ENCODE data around the gene PARD3. TPM values are rescaled to one million over a fixed set of nuclear protein-coding genes. Genes with fewer than 3 reads are reported as not detected.

Gene PARD3
- total RNA-seq, 1 donor from 2014 or later = 51.2 TPM

DNA sequence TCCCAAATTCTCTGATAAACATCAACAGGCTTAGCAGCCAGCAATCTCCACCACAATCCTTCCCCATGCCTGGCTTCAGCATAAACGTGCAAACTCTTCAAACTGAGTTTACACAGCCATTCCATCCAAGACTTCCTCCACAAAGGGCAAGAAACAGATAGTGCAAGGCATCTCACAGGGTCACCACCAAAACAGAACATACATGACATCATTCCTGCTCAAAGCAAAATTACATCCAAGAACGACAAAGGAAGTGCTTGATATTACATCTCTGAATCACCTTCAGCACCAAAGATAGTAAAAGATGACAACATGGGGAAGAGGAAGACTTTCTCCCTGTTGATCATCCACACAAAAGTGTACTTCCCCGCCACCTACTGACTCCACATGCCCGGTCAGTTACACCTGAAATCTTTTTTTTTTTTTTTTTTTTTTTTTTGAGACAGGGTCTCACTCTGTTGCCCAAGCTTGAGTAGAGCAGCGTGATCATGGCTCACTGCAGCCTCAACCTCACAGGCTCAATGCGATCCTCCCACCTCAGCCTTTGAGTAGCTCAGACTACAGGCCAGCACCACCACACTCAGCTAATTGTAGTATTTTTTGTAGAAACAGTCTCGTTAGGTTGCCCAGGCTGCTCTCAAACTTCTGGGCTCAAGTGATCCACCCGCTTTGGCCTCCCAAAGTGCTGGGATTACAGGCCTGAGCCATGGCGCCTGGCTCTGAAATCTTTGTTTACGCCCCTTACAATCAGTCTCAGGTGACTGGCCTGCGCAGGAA lies 127.5 kb downstream of the PARD3 start:
- TF ChIP-seq, protein P1, sequence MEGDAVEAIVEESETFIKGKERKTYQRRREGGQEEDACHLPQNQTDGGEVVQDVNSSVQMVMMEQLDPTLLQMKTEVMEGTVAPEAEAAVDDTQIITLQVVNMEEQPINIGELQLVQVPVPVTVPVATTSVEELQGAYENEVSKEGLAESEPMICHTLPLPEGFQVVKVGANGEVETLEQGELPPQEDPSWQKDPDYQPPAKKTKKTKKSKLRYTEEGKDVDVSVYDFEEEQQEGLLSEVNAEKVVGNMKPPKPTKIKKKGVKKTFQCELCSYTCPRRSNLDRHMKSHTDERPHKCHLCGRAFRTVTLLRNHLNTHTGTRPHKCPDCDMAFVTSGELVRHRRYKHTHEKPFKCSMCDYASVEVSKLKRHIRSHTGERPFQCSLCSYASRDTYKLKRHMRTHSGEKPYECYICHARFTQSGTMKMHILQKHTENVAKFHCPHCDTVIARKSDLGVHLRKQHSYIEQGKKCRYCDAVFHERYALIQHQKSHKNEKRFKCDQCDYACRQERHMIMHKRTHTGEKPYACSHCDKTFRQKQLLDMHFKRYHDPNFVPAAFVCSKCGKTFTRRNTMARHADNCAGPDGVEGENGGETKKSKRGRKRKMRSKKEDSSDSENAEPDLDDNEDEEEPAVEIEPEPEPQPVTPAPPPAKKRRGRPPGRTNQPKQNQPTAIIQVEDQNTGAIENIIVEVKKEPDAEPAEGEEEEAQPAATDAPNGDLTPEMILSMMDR (conservative IDR thresholded peaks at IDR 0.05) = no peak
- Mint-ChIP-seq H3K27ac (ENCODE audit: unreplicated experiment) (no peak overlapping the region), H3K36me3 (ENCODE audit: low read depth) (peaks cover 6% of the 10 kb centered on the region)

DNA sequence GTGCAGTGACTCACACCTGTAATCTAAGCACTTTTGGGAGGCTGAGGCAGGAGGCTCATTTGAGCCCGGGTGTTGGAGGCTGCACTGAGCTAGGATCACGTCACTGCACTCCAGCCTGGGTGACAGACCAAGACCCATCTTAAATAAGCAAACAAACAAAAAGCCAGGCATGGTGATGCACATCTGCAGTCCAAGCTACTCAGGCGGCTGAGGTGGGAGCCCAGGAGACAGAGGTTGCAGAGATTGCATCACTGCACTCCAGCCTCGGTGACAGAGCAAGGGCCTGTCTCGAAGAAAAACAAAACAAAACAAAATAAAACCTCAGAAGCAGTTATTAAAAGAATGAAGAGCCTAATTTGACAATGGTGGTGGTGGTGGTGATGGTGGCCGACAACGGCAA lies 132.5 kb downstream of the PARD3 start:
- Mint-ChIP-seq H3K9me3 (no peaks in the 10 kb centered on the region), H3K27ac (ENCODE audit: unreplicated experiment) (no peak overlapping the region), H3K4me3 (no peak overlapping the region), H3K4me1 (peaks cover 12% of the 10 kb centered on the region), H3K36me3 (ENCODE audit: low read depth) (no peaks in the 10 kb centered on the region), H3K27me3 (ENCODE audit: low read depth) (no peaks in the 10 kb centered on the region)
- TF ChIP-seq, protein P1 (conservative IDR thresholded peaks at IDR 0.05) = no peak
- DNase-seq (ENCODE audit: low read depth, low spot score) = no peak

More for the DNA sequence above, 127.5 kb downstream of the PARD3 start:
- no peak overlapping the region for H3K4me3 Mint-ChIP-seq
- H3K9me3 Mint-ChIP-seq = peaks cover 2% of the 10 kb centered on the region
- no peaks in the 10 kb centered on the region for H3K27me3 Mint-ChIP-seq (ENCODE audit: low read depth)
- DNase-seq (ENCODE audit: low read depth, low spot score) = no peak
- peaks cover 19% of the 10 kb centered on the region for H3K4me1 Mint-ChIP-seq

DNA sequence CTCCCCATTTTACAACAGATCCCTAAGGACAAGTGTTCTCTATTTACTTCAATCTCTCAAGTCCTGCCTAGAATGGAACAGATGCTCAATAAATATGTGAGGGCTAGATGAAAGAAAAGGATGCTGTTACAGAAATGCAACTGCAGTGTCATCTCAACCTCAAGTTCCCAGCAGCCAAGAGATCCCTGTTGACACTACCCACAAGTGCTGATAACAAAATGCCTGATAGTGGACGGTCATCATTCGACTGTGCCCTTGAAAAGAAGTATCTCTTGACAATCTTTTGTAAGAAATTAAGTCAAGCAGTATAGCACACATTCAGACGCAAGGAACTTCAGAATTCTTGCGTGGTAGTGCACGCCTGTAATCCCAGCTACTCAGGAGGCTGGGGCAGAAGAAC lies 133.2 kb downstream of the PARD3 start:
- H3K9me3 Mint-ChIP-seq = no peaks in the 10 kb centered on the region
- H3K27me3 Mint-ChIP-seq (ENCODE audit: low read depth) = no peaks in the 10 kb centered on the region
- no peak overlapping the region for H3K27ac Mint-ChIP-seq (ENCODE audit: unreplicated experiment)
- TF ChIP-seq, protein P1 (conservative IDR thresholded peaks at IDR 0.05) = no peak
- H3K4me1 Mint-ChIP-seq = peaks cover 7% of the 10 kb centered on the region
- no peak for DNase-seq (ENCODE audit: low read depth, low spot score)
- no peaks in the 10 kb centered on the region for H3K36me3 Mint-ChIP-seq (ENCODE audit: low read depth)
- H3K4me3 Mint-ChIP-seq = no peak overlapping the region

DNA sequence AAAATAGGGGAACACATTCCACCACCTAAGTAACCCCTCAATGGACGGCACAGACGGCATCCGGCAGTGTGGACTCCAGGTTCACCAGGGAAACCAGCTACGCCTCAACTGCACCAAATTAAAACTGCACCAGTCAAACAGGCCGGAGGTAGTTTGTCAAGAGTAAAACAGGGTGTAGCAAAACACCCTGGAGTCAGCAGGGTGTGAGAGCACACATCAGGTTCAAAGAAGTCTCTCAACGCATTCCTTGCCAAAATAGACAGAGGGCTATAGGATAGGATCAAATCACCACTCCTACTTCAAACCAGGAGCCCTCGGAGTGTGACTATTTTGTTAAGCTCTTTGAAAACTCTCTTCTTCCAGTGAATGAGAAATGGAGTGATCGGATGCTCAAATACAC lies 135.9 kb downstream of the PARD3 start:
- H3K9me3 Mint-ChIP-seq = no peaks in the 10 kb centered on the region
- H3K4me1 Mint-ChIP-seq = peaks cover 3% of the 10 kb centered on the region
- H3K27ac Mint-ChIP-seq (ENCODE audit: unreplicated experiment) = no peak overlapping the region
- no peak overlapping the region for H3K4me3 Mint-ChIP-seq
- TF ChIP-seq, protein P1 (conservative IDR thresholded peaks at IDR 0.05) = no peak
- no peaks in the 10 kb centered on the region for H3K27me3 Mint-ChIP-seq (ENCODE audit: low read depth)
- DNase-seq (ENCODE audit: low read depth, low spot score) = no peak
- no peaks in the 10 kb centered on the region for H3K36me3 Mint-ChIP-seq (ENCODE audit: low read depth)

DNA sequence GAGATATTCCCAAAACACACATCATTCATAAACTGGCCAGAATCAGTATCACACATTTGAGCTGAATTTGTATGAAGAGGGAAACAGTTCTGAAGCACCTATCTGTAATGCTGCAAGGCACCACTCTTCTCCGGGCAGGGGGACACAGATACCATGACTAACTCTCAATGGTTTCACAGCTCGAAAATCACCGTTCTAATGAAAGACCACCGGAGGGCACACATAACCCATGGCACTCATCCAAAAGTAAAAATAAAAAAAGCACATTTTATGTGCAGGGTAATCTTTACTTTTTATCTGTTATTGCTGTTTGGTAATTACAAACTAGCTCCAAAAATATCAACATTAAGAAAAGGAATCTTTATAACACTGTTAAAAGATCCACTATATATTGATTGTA lies 137.5 kb downstream of the PARD3 start:
- no peaks in the 10 kb centered on the region for H3K27me3 Mint-ChIP-seq (ENCODE audit: low read depth)
- H3K9me3 Mint-ChIP-seq = no peaks in the 10 kb centered on the region
- H3K4me3 Mint-ChIP-seq = no peak overlapping the region
- H3K36me3 Mint-ChIP-seq (ENCODE audit: low read depth) = no peaks in the 10 kb centered on the region
- H3K4me1 Mint-ChIP-seq = peaks cover 3% of the 10 kb centered on the region
- no peak overlapping the region for H3K27ac Mint-ChIP-seq (ENCODE audit: unreplicated experiment)
- TF ChIP-seq, protein P1 (conservative IDR thresholded peaks at IDR 0.05) = peak; percentile 48
- DNase-seq (ENCODE audit: low read depth, low spot score) = no peak

Data from neural crest cell (in vitro differentiated cells).